ENCODE results near the gene LRRC52.
"Not testable (repeated sequence)": the region's sequence is repeated elsewhere in the genome, so short reads cannot be mapped to it uniquely, and the experiment has no call there.

LRRC52 gene

DNA sequence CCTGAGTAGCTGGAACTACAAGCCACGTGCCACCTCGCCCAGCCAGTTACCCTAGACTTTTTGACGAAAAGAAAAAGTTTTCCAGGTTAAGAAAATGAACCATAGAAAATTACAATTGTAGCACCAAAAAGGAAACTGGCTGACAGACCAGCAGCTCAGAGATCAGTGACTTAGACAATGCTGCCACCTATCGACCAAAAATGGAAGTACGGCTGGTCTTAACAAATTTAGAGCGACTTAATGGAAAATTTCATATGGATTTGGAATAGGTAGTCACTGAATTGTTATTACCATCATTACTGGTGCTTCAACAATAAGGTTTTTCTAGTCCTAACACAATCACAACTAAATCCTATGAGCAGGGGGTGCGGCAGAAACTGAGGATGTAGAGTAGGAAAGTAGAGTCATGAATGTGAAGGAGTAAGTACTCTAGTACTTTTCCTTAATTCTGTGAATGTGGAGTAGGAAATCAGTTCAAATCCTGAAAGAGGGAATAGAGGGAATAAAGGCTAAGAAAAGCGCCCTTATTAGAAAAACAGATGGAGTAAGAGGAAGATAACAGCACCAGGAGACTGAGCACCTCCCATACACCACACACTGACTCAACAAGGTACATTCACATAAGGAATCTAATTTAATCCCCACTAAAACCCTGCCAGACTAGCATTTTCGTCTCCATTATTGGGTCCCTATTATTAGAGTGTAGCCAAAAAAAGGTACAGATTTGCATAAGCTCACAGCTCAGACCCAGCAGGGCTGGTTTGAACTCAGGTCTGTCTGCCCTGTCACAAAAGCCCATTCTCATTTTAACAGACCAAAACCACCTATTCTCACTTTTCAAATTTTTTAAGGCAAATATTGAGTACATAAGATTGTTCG, 49.4 kb downstream of the LRRC52 start:
- DNase-seq: peak; percentile 84 to 86

GRCh38 chr1:165595246-165595938, 51.6 kb downstream of the LRRC52 start:
- DNase-seq: no peak

GRCh38 chr1:165597883-165598675, 54.3 kb downstream of the LRRC52 start:
- peak; percentile 96 to 97 for DNase-seq

- no peak for DNase-seq
Observed at GRCh38 chr1:165598676-165599059, 54.9 kb downstream of the LRRC52 start.

DNA sequence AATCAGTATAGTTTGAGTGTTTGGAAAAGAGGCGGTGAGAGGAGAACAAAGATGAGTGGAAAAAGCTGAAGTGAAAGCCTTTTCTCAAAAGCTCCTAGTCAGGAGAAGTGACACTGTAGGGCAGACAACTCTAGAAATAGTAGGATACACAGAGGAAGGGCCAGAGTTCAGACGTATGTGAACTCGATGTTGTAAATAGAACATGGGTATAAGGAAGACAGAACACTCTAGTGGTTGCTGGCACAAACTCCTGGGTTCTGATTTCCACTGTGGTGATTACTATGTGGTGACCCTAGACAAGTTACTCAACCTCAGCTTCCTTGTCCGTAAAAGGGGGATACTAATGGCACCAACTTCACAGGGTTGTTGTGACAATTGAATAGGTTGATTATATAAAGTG, 57.0 kb downstream of the LRRC52 start:
- DNase-seq: no peak

DNA sequence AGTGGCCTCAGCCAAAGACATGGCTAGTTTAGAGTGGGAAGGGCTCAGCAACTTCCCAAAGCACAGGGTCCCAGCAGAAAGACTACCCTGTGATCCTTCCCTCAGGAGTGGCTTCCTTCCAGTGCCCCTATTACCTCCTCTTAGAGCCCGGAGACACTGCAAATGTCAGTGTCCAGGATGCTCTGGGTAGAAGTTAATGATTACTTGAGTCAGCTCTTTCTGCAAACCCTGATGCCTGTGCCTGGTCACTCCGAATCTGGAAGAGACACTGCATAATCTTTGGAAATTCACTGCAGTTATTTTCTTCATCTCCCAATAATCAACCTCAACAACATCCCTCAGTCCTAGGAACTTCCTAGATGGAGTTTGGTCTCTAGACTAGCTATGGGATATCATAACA, 60.0 kb downstream of the LRRC52 start:
- no peak for DNase-seq

GRCh38 chr1:165605246-165605645, 61.4 kb downstream of the LRRC52 start:
- no peak for DNase-seq

DNA sequence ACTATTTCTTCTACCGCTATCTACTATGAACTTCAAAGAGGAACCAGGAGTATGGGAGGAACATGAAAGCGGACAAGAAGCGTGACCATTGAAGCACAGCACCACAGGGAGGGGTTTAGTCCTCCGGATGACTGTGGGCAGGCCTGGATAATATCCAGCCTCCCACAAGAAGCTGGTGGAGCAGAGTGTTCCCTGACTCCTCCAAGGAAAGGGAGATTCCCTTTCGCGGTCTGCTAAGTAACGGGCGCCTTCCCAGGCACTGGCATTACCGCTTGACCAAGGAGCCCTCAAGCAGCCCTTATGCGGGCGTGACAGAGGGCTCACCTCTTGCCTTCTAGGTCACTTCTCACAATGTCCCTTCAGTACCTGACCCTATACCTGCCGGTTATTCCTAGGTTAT, 62.9 kb downstream of the LRRC52 start:
- DNase-seq: not testable (repeated sequence)

- no peak for DNase-seq
Observed at GRCh38 chr1:165610866-165611265, 67.1 kb downstream of the LRRC52 start.

DNA sequence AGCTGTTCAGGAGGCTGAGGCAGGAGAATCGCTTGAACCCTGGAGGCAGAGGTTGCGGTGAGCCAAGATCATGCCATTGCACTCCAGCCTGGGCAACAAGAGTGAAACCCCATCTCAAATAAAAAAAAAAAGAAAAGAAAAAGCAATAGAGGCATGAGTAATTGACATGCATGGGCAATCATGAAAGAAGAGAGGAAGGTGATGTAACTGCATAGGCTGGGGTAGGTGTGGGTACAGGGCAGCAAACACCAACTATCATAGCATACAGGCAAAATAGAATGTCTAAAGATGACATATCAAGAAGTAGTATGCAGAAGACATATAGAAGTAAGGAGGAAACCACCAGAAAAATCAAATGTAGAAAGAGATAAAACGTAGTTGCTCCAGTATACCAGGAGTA, 68.3 kb downstream of the LRRC52 start:
- no peak for DNase-seq

All from activated CD4-positive, alpha-beta T cell treated with anti-CD3 and anti-CD28 coated beads, Interleukin-2, amount 50 U/mL, for 48 hours (primary cell).